ENCODE results near the gene ADCY2. TPM values are rescaled to one million over a fixed set of nuclear protein-coding genes. Genes with fewer than 3 reads are reported as not detected.
A peak's percentile ranks its signal among the peaks of the same experiment; 100 is the strongest.

Gene ADCY2
- total and polyA plus RNA-seq, 2 of the 13 experiments (the other 11 are each of a cell fraction or from before 2014, with no cell fraction given): not detected

GRCh38 chr5:7824995-7825394, 429.1 kb downstream of the ADCY2 start:
- no peak for DNase-seq (ENCODE audit: low spot score)
- Histone ChIP-seq H3K27me3 (ENCODE audit: control insufficient read depth in 1 of 2, insufficient read depth in 2 of 2, low read length in 2 of 2) (peaks cover 3 to 54% of the 10 kb centered on the region in 2 experiments; a peak in 4 of 5 replicates), H3K36me3 (replicated peaks in 1 of 2; ENCODE audit: control insufficient read depth in 1 of 2, insufficient read depth in 2 of 2, low read length in 2 of 2) (no peaks in the 10 kb centered on the region), H2AFZ (ENCODE audit: low read length) (no peak overlapping the region), H3K9me3 (ENCODE audit: low read length) (no peaks in the 10 kb centered on the region), H3K79me2 (ENCODE audit: insufficient read depth, low read length) (no peaks in the 10 kb centered on the region), H3K27ac (ENCODE audit: extremely low read length, insufficient read depth, low read length) (no peak overlapping the region), H3K4me1 (ENCODE audit: insufficient read depth, low read length) (no peaks in the 10 kb centered on the region), H3K9ac (ENCODE audit: insufficient read depth, low read depth, low read length) (no peak overlapping the region), H3K4me3 (replicated peaks in 1 of 3; ENCODE audit: insufficient read depth in 1 of 3, low read depth in 2 of 3, low read length in 3 of 3) (no peak overlapping the region), H4K20me1 (ENCODE audit: insufficient read depth, low read length) (no peaks in the 10 kb centered on the region), H3K4me2 (ENCODE audit: low read depth, low read length) (no peak overlapping the region)
- in situ Hi-C loops (cut with HindIII; ENCODE audit: extremely low pct_ligation_motif_present, low pct_unique_long_range_greater_than_20kb) (no loop called here), intact Hi-C loops (cut with micrococcal nuclease; ENCODE audit: unreplicated experiment) (no loop called here)
- no CpG with 5 or more reads among the region's 18 CpGs for WGBS (ENCODE audit: low lambda C conversion rate)
- no TSS peak for BruUV-seq (replicated peaks)
- ATAC-seq: no peak
- no peak for FAIRE-seq
- POLR2A ChIA-PET: no interaction called here
- CTCF ChIA-PET (ENCODE audit: low intra/inter-chr PET ratio, low total read pairs): no interaction called here
- no peak for TF ChIP-seq GLMP (CRISPR knock-in tag; IDR thresholded peaks at IDR 0.05; ENCODE audit: borderline replicate concordance)
- peak; percentile 86; the same call in 1 of the 2 replicates for TF ChIP-seq ZNF768 (CRISPR knock-in tag; IDR thresholded peaks at IDR 0.05)

- POLR2A ChIA-PET: no interaction called here
- no peak overlapping the region for H3K27ac ChIP-seq (ENCODE audit: extremely low read length, insufficient read depth, low read length)
- peaks cover 3 to 53% of the 10 kb centered on the region in 2 experiments; a peak in 4 of 5 replicates for H3K27me3 ChIP-seq (ENCODE audit: control insufficient read depth in 1 of 2, insufficient read depth in 2 of 2, low read length in 2 of 2)
- H3K4me1 ChIP-seq (ENCODE audit: insufficient read depth, low read length): no peaks in the 10 kb centered on the region
- CTCF ChIA-PET (ENCODE audit: low intra/inter-chr PET ratio, low total read pairs): no interaction called here
- no peaks in the 10 kb centered on the region for H3K79me2 ChIP-seq (ENCODE audit: insufficient read depth, low read length)
- ATAC-seq (peak; percentile 30; the same call in 1 of the 3 replicates), FAIRE-seq (no peak), DNase-seq (ENCODE audit: low spot score) (no peak)
- H3K4me3 ChIP-seq (replicated peaks in 1 of 3; ENCODE audit: insufficient read depth in 1 of 3, low read depth in 2 of 3, low read length in 3 of 3): no peak overlapping the region
- no CpG with 5 or more reads among the region's 11 CpGs for WGBS (ENCODE audit: low lambda C conversion rate)
- no peak overlapping the region for H3K9ac ChIP-seq (ENCODE audit: insufficient read depth, low read depth, low read length)
- TF ChIP-seq MAFK (conservative IDR thresholded peaks at IDR 0.05 in 1 of 2, IDR thresholded peaks at IDR 0.05 in 1 of 2; ENCODE audit: low read length in 2 of 2) (no peak), ZNF362 (CRISPR knock-in tag; IDR thresholded peaks at IDR 0.05; ENCODE audit: borderline replicate concordance) (no peak), SP140L (CRISPR knock-in tag; IDR thresholded peaks at IDR 0.05; ENCODE audit: borderline replicate concordance) (no peak), ZNF180 (CRISPR knock-in tag; IDR thresholded peaks at IDR 0.05; ENCODE audit: borderline replicate concordance, low read depth) (no peak), RXRA (CRISPR knock-in tag; IDR thresholded peaks at IDR 0.05) (no peak), ZNF337 (CRISPR knock-in tag; IDR thresholded peaks at IDR 0.05; ENCODE audit: borderline replicate concordance, low read depth) (no peak), ZFYVE20 (CRISPR knock-in tag; IDR thresholded peaks at IDR 0.05; ENCODE audit: borderline replicate concordance, low read depth) (no peak), PTBP1 (IDR thresholded peaks at IDR 0.05; ENCODE audit: low read depth, low read length, poor library complexity, severe bottlenecking) (no peak)
- H3K36me3 ChIP-seq (replicated peaks in 1 of 2; ENCODE audit: control insufficient read depth in 1 of 2, insufficient read depth in 2 of 2, low read length in 2 of 2): no peaks in the 10 kb centered on the region
- in situ Hi-C loops (cut with HindIII; ENCODE audit: extremely low pct_ligation_motif_present, low pct_unique_long_range_greater_than_20kb) (no loop called here), intact Hi-C loops (cut with micrococcal nuclease; ENCODE audit: unreplicated experiment) (no loop called here)
- BruUV-seq (replicated peaks): no TSS peak
- H3K4me2 ChIP-seq (ENCODE audit: low read depth, low read length): no peak overlapping the region
- H4K20me1 ChIP-seq (ENCODE audit: insufficient read depth, low read length): no peaks in the 10 kb centered on the region
- H3K9me3 ChIP-seq (ENCODE audit: low read length): no peaks in the 10 kb centered on the region
- H2AFZ ChIP-seq (ENCODE audit: low read length): no peak overlapping the region
Observed at GRCh38 chr5:7825630-7826029, 429.7 kb downstream of the ADCY2 start.
